HG02798 (cell line): ENCODE data around the gene PHACTR1.

Source experiments
- ATAC-seq: cut with Tn5 transposase; IDR thresholded peaks from one replicate; pipeline ENCODE4 v1.9.1; 2021; ENCODE audit warnings: mild to moderate bottlenecking; ENCODE audit not compliant: unreplicated experiment, poor library complexity

Gene PHACTR1

GRCh38 chr6:12892151-12892550, 175.6 kb downstream of the PHACTR1 start:
- ATAC-seq, result no peak

- no peak for ATAC-seq
These were observed 176.5 kb downstream of the PHACTR1 start for GRCh38 chr6:12893036-12893435.

GRCh38 chr6:12895721-12896120, 179.2 kb downstream of the PHACTR1 start:
- no peak for ATAC-seq

GRCh38 chr6:12896208-12896733, 179.7 kb downstream of the PHACTR1 start:
- ATAC-seq, result no peak

GRCh38 chr6:12898603-12899002, 182.0 kb downstream of the PHACTR1 start:
- no peak for ATAC-seq

GRCh38 chr6:12899046-12899833, 182.7 kb downstream of the PHACTR1 start:
- no peak for ATAC-seq

- no peak for ATAC-seq
These were observed 186.7 kb downstream of the PHACTR1 start for GRCh38 chr6:12903246-12903645.

- no peak for ATAC-seq
These were observed 193.3 kb downstream of the PHACTR1 start for GRCh38 chr6:12909833-12910232.

GRCh38 chr6:12911427-12911826, 194.9 kb downstream of the PHACTR1 start:
- ATAC-seq, result no peak

GRCh38 chr6:12913201-12913600, 196.6 kb downstream of the PHACTR1 start:
- ATAC-seq, result no peak

GRCh38 chr6:12916006-12916405, 199.4 kb downstream of the PHACTR1 start:
- ATAC-seq, result no peak

GRCh38 chr6:12916420-12917136, 200.0 kb downstream of the PHACTR1 start:
- no peak for ATAC-seq

GRCh38 chr6:12921467-12921866, 204.9 kb downstream of the PHACTR1 start:
- no peak for ATAC-seq

- no peak for ATAC-seq
These were observed 207.2 kb downstream of the PHACTR1 start for GRCh38 chr6:12923644-12924235.

- ATAC-seq, result no peak
These were observed 208.3 kb downstream of the PHACTR1 start for GRCh38 chr6:12924911-12925310.

- no peak for ATAC-seq
These were observed 211.2 kb downstream of the PHACTR1 start for GRCh38 chr6:12927746-12928145.

- ATAC-seq, result no peak
These were observed 213.1 kb downstream of the PHACTR1 start for GRCh38 chr6:12929678-12930077.

- no peak for ATAC-seq
These were observed 215.1 kb downstream of the PHACTR1 start for GRCh38 chr6:12931639-12932038.

- ATAC-seq, result no peak
These were observed 219.1 kb downstream of the PHACTR1 start for GRCh38 chr6:12935637-12936036.

GRCh38 chr6:12937971-12938370, 221.4 kb downstream of the PHACTR1 start:
- no peak for ATAC-seq

- no peak for ATAC-seq
These were observed 222.7 kb downstream of the PHACTR1 start for GRCh38 chr6:12939314-12939713.
